K562 (cell line): ENCODE data around the gene STON2. TPM values are rescaled to one million over a fixed set of nuclear protein-coding genes. Genes with fewer than 3 reads are reported as not detected.

ENCODE experiments used
- CBFA2T2 ChIP-seq: fragments of 450-650 bp; conservative IDR thresholded peaks from 2 replicates; pipeline ENCODE4 v1.6.1; 2017; ENCODE audit warnings: mild to moderate bottlenecking
- CSDE1 ChIP-seq, 2 experiments: fragments of 450-650 bp; IDR thresholded peaks; 2 replicates each; pipeline ENCODE4 v1.6.1; 2016; ENCODE audit warnings: mild to moderate bottlenecking in 1 of 2
- FOXP4 ChIP-seq: sonication (generic); formaldehyde crosslinking; IDR thresholded peaks from 2 replicates; pipeline ENCODE4 v1.8.0; 2022; ENCODE audit warnings: mild to moderate bottlenecking, missing genetic modification reagents, borderline replicate concordance
- MED1 ChIP-seq: sonication (generic); formaldehyde crosslinking; IDR thresholded peaks from 2 replicates; pipeline ENCODE4 v1.8.1; 2023; ENCODE audit warnings: missing genetic modification reagents, borderline replicate concordance
- NFATC3 ChIP-seq: fragments of 450-650 bp; IDR thresholded peaks from 2 replicates; pipeline ENCODE4 v1.6.1; 2017; ENCODE audit warnings: mild to moderate bottlenecking
- NFIC ChIP-seq: fragments of 450-650 bp; IDR thresholded peaks from 2 replicates; pipeline ENCODE4 v1.6.1; 2017; ENCODE audit warnings: mild to moderate bottlenecking, inconsistent platforms
- NFIX ChIP-seq: fragments of 250-450 bp; sonication (Bioruptor Pico); IDR thresholded peaks from 2 replicates; pipeline ENCODE4 v1.4.0; 2020; ENCODE audit warnings: low read depth, mild to moderate bottlenecking, moderate library complexity
- PURB ChIP-seq: sonication (generic); formaldehyde crosslinking; IDR thresholded peaks from 2 replicates; pipeline ENCODE4 v1.9.0; 2021; ENCODE audit warnings: low read depth, mild to moderate bottlenecking, missing genetic modification reagents
- RAD21 ChIP-seq, 2 experiments: fragments of 250-450 bp in 1 of 2; fragments of 450-650 bp in 1 of 2; sonication (Bioruptor Pico) in 1 of 2; formaldehyde crosslinking in 1 of 2; IDR thresholded peaks in 1 of 2; conservative IDR thresholded peaks in 1 of 2; 2 replicates each; pipeline versions ENCODE4 v1.4.0 to v1.8.0; 2020 to 2022; ENCODE audit warnings: mild to moderate bottlenecking in 2 of 2, moderate library complexity in 1 of 2
- REST ChIP-seq, 2 experiments: fragments of 450-650 bp; formaldehyde crosslinking in 1 of 2; IDR thresholded peaks; 2 replicates each; pipeline versions ENCODE4 v1.4.0 to v1.6.1; 2014 to 2020; ENCODE audit warnings: mild to moderate bottlenecking in 2 of 2, borderline replicate concordance in 1 of 2, low read depth in 1 of 2
- SMC3 ChIP-seq: conservative IDR thresholded peaks from 2 replicates; pipeline ENCODE4 v1.6.1; 2011; ENCODE audit warnings: low read depth, low read length, improper control_type of control experiment; ENCODE audit not compliant: insufficient read depth
- TRIM25 ChIP-seq: fragments of 450-650 bp; IDR thresholded peaks from 2 replicates; pipeline ENCODE4 v1.7.0; 2016; ENCODE audit warnings: borderline replicate concordance
- ZNF197 ChIP-seq: fragments of 200-800 bp; sonication (Bioruptor generic); IDR thresholded peaks from 2 replicates; pipeline ENCODE4 v1.6.1; 2016; ENCODE audit warnings: low read depth, missing genetic modification characterization, missing compliant biosample characterization
- ZNF507 ChIP-seq: conservative IDR thresholded peaks from 2 replicates; pipeline ENCODE4 v1.6.1; 2017; ENCODE audit warnings: missing genetic modification characterization, missing compliant biosample characterization
- ZSCAN29 ChIP-seq: fragments of 450-650 bp; IDR thresholded peaks from 2 replicates; pipeline ENCODE4 v1.6.1; 2017
- polyA plus RNA-seq, 8 experiments: library from polyadenylated mRNA; depleted of rRNA in 4 of 8; stranded (reverse) in 5 of 8; unstranded in 3 of 8; fragments of >200 nt; fragmentation: Nextera tagmentation in 2 of 8; fragmentation: Illumina TruSeq in 1 of 8; extraction: Ambion mirVana in 2 of 8; extraction: Trizol in 1 of 8; gene quantifications; 2 replicates each; pipeline versions ENCODE4 v1.2.1 to v1.2.3, GENCODE V29; 2011 to 2014; ENCODE audit warnings: inconsistent platforms in 1 of 8, missing spikeins in 1 of 8
- total RNA-seq, 7 experiments: library from RNA; depleted of rRNA in 6 of 7; stranded (reverse); fragments of >200 nt in 6 of 7; fragmentation: Illumina TruSeq in 2 of 7; extraction: Trizol in 2 of 7; gene quantifications; 2 replicates each; pipeline versions ENCODE4 v1.2.1 to v1.2.3, GENCODE V29; 2011 to 2021; ENCODE audit warnings: low replicate concordance in 1 of 7

Gene STON2
- total and polyA plus RNA-seq, 9 of the 15 experiments (the other 6 are each of a cell fraction or from before 2014, with no cell fraction given), result 7.8 to 99.3 (median 53.5) TPM

GRCh38 chr14:81432219-81432661 lies 32.1 kb upstream of the STON2 start (continued):
- no peak for TF ChIP-seq ZNF507 (tag)
- TF ChIP-seq TRIM25, result no peak
- no peak for TF ChIP-seq MED1 (CRISPR knock-in tag)
- no peak for TF ChIP-seq CSDE1 (IDR thresholded peaks at IDR 0.05)
- no peak for TF ChIP-seq SMC3
- no peak for TF ChIP-seq FOXP4 (CRISPR knock-in tag)
- no peak for TF ChIP-seq REST (IDR thresholded peaks at IDR 0.05; ENCODE audit: borderline replicate concordance)
- no peak for TF ChIP-seq REST (CRISPR knock-in tag; IDR thresholded peaks at IDR 0.05; ENCODE audit: low read depth)
- no peak for TF ChIP-seq ZNF197
- TF ChIP-seq CBFA2T2, result peak; percentile 67
- TF ChIP-seq ZSCAN29, result no peak
- TF ChIP-seq RAD21 (CRISPR knock-in tag; conservative IDR thresholded peaks at IDR 0.05 in 1 of 2, IDR thresholded peaks at IDR 0.05 in 1 of 2), result no peak; a peak in 1 of 4 replicates
- no peak for TF ChIP-seq NFIX (CRISPR knock-in tag)
- TF ChIP-seq NFATC3, result no peak
- peak; percentile 23; the same call in 1 of the 2 replicates for TF ChIP-seq NFIC
- TF ChIP-seq PURB (CRISPR knock-in tag), result no peak
